Brain microvascular endothelial cell (primary cell): ENCODE results near the gene CRACR2A.

Experiments
- DNase-seq: peaks from one replicate; pipeline ENCODE4 v3.0.0-alpha.2; 2020
- H3K27ac ChIP-seq: fragments of 250-450 bp; sonication (Bioruptor Pico); 2 replicates; pipeline ENCODE4 v1.5.1; 2020; ENCODE audit warnings: mild to moderate bottlenecking, moderate library complexity
- H3K27me3 ChIP-seq: fragments of 250-450 bp; sonication (Bioruptor Pico); replicated peaks from 2 replicates; pipeline ENCODE4 v1.5.1; 2020; ENCODE audit warnings: mild to moderate bottlenecking
- H3K36me3 ChIP-seq: fragments of 250-450 bp; sonication (Bioruptor Pico); replicated peaks from 2 replicates; pipeline ENCODE4 v1.5.1; 2020; ENCODE audit warnings: mild to moderate bottlenecking
- H3K4me3 ChIP-seq: 2 replicates; pipeline ENCODE4 v1.5.1; 2011; ENCODE audit warnings: low read depth, mild to moderate bottlenecking, control low read depth, low read length, moderate library complexity
- in situ Hi-C: cut with HindIII; loops from 2 replicates; pipeline ENCODE4 v1.10.0; 2017; ENCODE audit warnings: low sequenced_read_pairs, low pct_ligation_motif_present
- TF ChIP-seq, protein P1 (sequence below): IDR thresholded peaks from 2 replicates; pipeline ENCODE4 v1.5.1; 2011; ENCODE audit warnings: low read depth, mild to moderate bottlenecking, moderate library complexity, low read length, control low read depth, inconsistent platforms; ENCODE audit errors: missing control alignments

The CRACR2A gene

GRCh38 chr12:3746758-3747157 lies 6.2 kb downstream of the CRACR2A start:
- TF ChIP-seq, protein P1, sequence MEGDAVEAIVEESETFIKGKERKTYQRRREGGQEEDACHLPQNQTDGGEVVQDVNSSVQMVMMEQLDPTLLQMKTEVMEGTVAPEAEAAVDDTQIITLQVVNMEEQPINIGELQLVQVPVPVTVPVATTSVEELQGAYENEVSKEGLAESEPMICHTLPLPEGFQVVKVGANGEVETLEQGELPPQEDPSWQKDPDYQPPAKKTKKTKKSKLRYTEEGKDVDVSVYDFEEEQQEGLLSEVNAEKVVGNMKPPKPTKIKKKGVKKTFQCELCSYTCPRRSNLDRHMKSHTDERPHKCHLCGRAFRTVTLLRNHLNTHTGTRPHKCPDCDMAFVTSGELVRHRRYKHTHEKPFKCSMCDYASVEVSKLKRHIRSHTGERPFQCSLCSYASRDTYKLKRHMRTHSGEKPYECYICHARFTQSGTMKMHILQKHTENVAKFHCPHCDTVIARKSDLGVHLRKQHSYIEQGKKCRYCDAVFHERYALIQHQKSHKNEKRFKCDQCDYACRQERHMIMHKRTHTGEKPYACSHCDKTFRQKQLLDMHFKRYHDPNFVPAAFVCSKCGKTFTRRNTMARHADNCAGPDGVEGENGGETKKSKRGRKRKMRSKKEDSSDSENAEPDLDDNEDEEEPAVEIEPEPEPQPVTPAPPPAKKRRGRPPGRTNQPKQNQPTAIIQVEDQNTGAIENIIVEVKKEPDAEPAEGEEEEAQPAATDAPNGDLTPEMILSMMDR, result no peak
- H3K4me3 ChIP-seq, result no peak overlapping the region
- no peak for DNase-seq
- in situ Hi-C loops, result no loop called here
- no peaks in the 10 kb centered on the region for H3K27me3 ChIP-seq
- no peaks in the 10 kb centered on the region for H3K36me3 ChIP-seq
- no peak overlapping the region for H3K27ac ChIP-seq

- TF ChIP-seq, protein P1, result no peak
- in situ Hi-C loops, result no loop called here
- no peak overlapping the region for H3K27ac ChIP-seq
- no peaks in the 10 kb centered on the region for H3K27me3 ChIP-seq
- H3K36me3 ChIP-seq, result no peaks in the 10 kb centered on the region
- DNase-seq, result no peak
- H3K4me3 ChIP-seq, result no peak overlapping the region
These were observed 7.8 kb downstream of the CRACR2A start for GRCh38 chr12:3745152-3745551.

DNA sequence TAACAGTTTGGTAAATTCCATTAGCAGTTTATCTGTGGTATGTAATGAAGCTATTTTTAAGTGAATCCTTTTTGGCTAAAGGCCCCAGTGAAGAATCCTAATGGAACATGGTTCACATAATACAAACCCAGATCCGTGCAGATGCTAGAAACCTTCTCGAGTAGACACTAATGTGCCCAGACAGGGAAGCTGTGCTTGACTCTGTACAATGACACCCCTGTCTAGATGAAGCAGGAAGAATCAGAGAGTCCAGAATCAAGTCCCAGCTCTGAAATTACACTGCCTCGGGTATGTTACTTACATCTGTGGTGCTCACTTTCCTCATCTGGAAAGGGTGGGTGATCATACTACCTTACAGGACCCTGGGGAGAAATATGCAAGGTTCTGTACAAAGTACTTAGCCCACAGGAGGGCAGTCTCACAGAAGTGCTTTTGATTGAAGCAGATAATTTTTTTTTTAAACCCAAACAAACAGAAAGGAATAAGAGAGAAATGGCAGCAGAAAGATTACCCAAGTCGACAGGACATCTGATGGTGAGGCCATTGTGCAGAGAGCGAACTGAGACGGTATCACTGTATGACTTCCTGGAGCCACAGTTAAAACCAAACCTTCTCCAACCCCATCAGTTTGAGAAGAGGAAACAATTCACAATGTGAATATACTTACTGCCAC lies 8.5 kb downstream of the CRACR2A start:
- TF ChIP-seq, protein P1, result peak; percentile 27
- no peaks in the 10 kb centered on the region for H3K36me3 ChIP-seq
- no peak overlapping the region for H3K4me3 ChIP-seq
- H3K27ac ChIP-seq, result no peak overlapping the region
- H3K27me3 ChIP-seq, result no peaks in the 10 kb centered on the region
- no peak for DNase-seq
- in situ Hi-C loops, result no loop called here

- DNase-seq, result peak; percentile 76
- no peak overlapping the region for H3K27ac ChIP-seq
- H3K27me3 ChIP-seq, result no peaks in the 10 kb centered on the region
- no peak overlapping the region for H3K4me3 ChIP-seq
- TF ChIP-seq, protein P1, result no peak
- in situ Hi-C loops, result no loop called here
- H3K36me3 ChIP-seq, result no peaks in the 10 kb centered on the region
These were observed 9.1 kb downstream of the CRACR2A start for GRCh38 chr12:3743803-3744202.

GRCh38 chr12:3741882-3742672 lies 10.8 kb downstream of the CRACR2A start:
- no peak for DNase-seq
- TF ChIP-seq, protein P1, result no peak

More at GRCh38 chr12:3741882-3742672, 10.8 kb downstream of the CRACR2A start:
- in situ Hi-C loops, result no loop called here
- H3K4me3 ChIP-seq, result no peak overlapping the region
- no peaks in the 10 kb centered on the region for H3K27me3 ChIP-seq
- H3K36me3 ChIP-seq, result no peaks in the 10 kb centered on the region
- no peak overlapping the region for H3K27ac ChIP-seq
